ENCODE data around the gene N4BP3.

DNA sequence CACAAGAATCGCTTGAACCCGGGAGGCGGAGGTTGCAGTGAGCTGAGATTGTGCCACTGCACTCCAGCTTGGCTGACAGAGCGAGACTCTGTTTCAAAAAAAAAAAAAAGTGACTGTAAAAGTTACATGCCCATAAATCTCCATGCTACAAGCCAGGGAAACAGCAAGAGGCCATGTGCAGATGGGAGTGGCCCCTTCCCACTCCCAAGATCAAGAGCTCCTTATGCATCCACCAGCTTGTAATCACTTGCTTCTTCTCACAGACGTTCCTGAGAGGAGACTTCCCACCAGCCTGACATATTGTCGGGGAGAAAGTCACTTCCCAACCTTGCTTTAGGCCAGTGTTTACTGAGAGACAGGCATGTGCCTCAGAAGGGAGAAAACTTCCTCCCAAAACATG, 45.6 kb upstream of the N4BP3 start:
- TF ChIP-seq, protein P1, sequence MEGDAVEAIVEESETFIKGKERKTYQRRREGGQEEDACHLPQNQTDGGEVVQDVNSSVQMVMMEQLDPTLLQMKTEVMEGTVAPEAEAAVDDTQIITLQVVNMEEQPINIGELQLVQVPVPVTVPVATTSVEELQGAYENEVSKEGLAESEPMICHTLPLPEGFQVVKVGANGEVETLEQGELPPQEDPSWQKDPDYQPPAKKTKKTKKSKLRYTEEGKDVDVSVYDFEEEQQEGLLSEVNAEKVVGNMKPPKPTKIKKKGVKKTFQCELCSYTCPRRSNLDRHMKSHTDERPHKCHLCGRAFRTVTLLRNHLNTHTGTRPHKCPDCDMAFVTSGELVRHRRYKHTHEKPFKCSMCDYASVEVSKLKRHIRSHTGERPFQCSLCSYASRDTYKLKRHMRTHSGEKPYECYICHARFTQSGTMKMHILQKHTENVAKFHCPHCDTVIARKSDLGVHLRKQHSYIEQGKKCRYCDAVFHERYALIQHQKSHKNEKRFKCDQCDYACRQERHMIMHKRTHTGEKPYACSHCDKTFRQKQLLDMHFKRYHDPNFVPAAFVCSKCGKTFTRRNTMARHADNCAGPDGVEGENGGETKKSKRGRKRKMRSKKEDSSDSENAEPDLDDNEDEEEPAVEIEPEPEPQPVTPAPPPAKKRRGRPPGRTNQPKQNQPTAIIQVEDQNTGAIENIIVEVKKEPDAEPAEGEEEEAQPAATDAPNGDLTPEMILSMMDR (IDR thresholded peaks at IDR 0.05; ENCODE audit: low read length), result no peak
- TF ChIP-seq EZH2 (optimal IDR thresholded peaks at IDR 0.05; ENCODE audit: low read depth, low read length), result no peak
